ENCODE data around the gene MAP3K20. TPM values are rescaled to one million over a fixed set of nuclear protein-coding genes. Genes with fewer than 3 reads are reported as not detected.

Gene MAP3K20
- total RNA-seq, 2 donors from 2014 or later = 10.1 to 11.9 TPM

DNA sequence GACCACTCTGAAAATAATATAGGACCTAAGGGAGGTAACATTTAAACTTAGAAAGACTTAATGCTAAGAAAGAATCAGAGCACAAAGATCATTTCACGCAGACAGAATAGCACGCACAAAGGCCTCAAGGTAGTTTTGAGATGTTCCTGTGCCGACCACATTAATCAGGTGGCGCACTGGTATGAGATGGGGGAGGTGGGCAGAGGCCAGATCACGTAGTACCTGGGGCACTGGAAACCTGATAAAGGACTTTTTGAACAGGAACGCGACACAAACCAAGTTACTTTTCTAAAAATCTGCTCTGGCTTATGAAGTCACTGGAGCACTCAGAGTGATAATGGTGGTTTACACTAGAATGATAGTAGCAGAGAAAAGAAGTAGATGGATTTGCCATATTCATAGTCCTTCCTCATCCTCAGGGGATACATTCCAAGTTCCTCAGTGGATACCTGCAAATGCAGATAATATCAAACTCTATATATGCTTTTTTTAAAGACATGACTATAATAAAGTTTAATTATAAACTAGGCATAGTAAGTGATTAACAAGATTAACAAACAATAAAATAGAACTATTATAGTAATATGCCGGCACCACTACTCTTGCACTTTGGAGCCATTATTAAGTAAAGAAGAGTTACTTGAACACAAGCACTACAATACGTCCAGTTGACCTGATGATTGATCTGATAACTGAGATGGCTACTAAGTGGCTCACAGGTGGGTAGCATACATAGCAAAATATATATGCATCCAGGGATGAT lies 236.4 kb downstream of the MAP3K20 start:
- no peak overlapping the region for H3K27ac Mint-ChIP-seq
- H3K36me3 Mint-ChIP-seq (ENCODE audit: insufficient read depth in 2 of 2) = peaks cover 0 to 1% of the 10 kb centered on the region in 2 donors
- ATAC-seq (replicated peaks in 1 of 2) (no peak), DNase-seq (no peak)
- no peaks in the 10 kb centered on the region for H3K27me3 Mint-ChIP-seq (ENCODE audit: low read depth)
- no peak overlapping the region for H3K4me3 Mint-ChIP-seq
- no peaks in the 10 kb centered on the region for H3K9me3 Mint-ChIP-seq
- H3K4me1 Mint-ChIP-seq (ENCODE audit: low read depth) = peaks cover 9% of the 10 kb centered on the region

Measured in activated T-cell treated with anti-CD3 and anti-CD28 coated beads, Interleukin-2, amount 50 U/mL, for 72 hours (primary cell).